ENCODE measurements around the gene NGEF. TPM values are rescaled to one million over a fixed set of nuclear protein-coding genes. Genes with fewer than 3 reads are reported as not detected.

The NGEF gene
- total and polyA plus RNA-seq, 7 donors = 0.28 to 13.9 (median 10.8) TPM; not detected in 2

DNA sequence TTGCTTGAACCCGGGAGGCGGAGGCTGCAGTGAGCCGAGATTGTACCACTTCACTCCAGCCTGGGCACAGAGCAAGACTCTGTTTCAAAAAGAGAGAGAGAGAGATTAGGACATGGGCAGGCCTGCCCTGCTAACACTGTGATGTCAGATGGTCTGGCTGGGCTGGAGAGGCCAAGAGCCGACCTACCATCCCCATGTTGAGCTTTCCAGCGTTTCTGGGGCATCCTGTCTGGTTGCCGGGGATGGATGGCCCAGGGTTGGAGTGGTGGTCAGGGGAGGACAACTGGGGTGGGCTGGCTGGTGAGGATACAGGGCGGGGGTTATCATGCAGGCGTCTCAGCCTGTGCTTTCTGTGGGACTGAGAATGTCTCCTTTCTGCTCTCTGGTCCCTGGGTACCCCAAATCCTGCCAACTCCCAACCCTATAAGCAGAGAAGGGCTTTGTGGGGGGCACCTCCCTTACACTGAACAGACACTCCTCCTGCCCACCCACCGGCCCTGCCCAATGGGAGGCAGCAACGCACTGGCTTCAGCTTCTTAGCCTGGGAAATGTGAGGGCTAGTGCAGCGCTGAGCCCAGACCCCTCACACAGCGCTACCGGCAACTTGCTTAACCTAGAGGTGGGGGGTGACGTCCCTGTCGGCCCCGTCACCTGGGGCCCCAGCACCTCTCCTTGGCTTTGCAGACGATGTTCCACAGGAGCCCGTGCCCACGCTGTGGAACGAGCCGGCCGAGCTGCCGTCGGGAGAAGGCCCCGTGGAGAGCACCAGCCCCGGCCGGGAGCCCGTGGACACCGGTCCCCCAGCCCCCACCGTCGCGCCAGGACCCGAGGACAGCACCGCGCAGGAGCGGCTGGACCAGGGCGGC lies 137.6 kb downstream of the NGEF start:
- intact Hi-C loops (cut with DNase I) = no loop called here
- Histone ChIP-seq H3K36me3 (no peaks in the 10 kb centered on the region), H3K4me1 (peaks cover 0 to 20% (median 16%) of the 10 kb centered on the region in 4 donors), H3K27me3 (peaks cover 17 to 28% (median 24%) of the 10 kb centered on the region in 3 donors), H3K4me3 (peak overlapping the region in 3 of 4 donors; percentile 36 to 49 (median 48)), H3K9me3 (no peaks in the 10 kb centered on the region), H3K27ac (peak overlapping the region in 1 of 4 donors; percentile 22)
- WGBS, 2 donors = 9 to 19% methylated on average over 37 of the region's 37 CpGs
- TF ChIP-seq POLR2AphosphoS5 (IDR thresholded peaks at IDR 0.05) (no peak), EP300 (IDR thresholded peaks at IDR 0.05) (no peak), POLR2A (IDR thresholded peaks at IDR 0.05) (no peak)
- TF ChIP-seq, protein P1, sequence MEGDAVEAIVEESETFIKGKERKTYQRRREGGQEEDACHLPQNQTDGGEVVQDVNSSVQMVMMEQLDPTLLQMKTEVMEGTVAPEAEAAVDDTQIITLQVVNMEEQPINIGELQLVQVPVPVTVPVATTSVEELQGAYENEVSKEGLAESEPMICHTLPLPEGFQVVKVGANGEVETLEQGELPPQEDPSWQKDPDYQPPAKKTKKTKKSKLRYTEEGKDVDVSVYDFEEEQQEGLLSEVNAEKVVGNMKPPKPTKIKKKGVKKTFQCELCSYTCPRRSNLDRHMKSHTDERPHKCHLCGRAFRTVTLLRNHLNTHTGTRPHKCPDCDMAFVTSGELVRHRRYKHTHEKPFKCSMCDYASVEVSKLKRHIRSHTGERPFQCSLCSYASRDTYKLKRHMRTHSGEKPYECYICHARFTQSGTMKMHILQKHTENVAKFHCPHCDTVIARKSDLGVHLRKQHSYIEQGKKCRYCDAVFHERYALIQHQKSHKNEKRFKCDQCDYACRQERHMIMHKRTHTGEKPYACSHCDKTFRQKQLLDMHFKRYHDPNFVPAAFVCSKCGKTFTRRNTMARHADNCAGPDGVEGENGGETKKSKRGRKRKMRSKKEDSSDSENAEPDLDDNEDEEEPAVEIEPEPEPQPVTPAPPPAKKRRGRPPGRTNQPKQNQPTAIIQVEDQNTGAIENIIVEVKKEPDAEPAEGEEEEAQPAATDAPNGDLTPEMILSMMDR (IDR thresholded peaks at IDR 0.05) = no peak
- peak; percentile 56 for DNase-seq

DNA sequence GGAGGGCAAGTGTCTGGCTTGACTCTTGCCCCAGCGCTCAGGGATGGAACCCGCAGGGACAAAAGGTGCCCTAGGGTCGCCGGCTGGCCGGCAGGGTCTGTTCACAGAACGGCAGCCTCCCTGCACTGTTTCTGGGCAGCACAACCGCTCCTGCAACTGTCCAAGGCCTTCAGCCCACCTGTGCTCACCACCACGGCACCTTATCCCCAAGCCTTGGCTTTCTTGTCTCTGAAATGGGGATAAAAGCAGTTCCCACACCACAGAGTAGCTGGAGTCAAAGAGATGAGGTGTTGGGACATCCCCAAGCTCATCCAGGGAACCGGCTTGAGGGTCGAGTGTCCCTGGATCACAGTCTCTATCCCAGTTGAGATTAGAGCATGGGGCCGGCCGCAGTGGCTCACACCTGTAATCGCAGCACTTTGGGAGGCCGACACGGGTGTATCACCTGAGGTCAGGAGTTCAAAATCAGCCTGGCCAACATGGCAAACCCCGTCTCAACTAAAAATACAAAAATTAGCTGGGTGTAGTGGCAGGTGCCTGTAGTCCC lies 138.3 kb downstream of the NGEF start:
- Histone ChIP-seq H3K36me3 (no peaks in the 10 kb centered on the region), H3K27me3 (peaks cover 17 to 28% (median 24%) of the 10 kb centered on the region in 3 donors), H3K9me3 (no peaks in the 10 kb centered on the region), H3K27ac (no peak overlapping the region), H3K4me1 (peaks cover 0 to 20% (median 16%) of the 10 kb centered on the region in 4 donors), H3K4me3 (no peak overlapping the region)
- intact Hi-C loops (cut with DNase I) = no loop called here
- TF ChIP-seq, protein P1 (IDR thresholded peaks at IDR 0.05) = no peak
- TF ChIP-seq POLR2AphosphoS5 (IDR thresholded peaks at IDR 0.05) (no peak), POLR2A (IDR thresholded peaks at IDR 0.05) (no peak), EP300 (IDR thresholded peaks at IDR 0.05) (no peak)
- DNase-seq = peak; percentile 49
- 67 to 92% methylated on average over 16 of the region's 16 CpGs for WGBS, 2 donors

DNA sequence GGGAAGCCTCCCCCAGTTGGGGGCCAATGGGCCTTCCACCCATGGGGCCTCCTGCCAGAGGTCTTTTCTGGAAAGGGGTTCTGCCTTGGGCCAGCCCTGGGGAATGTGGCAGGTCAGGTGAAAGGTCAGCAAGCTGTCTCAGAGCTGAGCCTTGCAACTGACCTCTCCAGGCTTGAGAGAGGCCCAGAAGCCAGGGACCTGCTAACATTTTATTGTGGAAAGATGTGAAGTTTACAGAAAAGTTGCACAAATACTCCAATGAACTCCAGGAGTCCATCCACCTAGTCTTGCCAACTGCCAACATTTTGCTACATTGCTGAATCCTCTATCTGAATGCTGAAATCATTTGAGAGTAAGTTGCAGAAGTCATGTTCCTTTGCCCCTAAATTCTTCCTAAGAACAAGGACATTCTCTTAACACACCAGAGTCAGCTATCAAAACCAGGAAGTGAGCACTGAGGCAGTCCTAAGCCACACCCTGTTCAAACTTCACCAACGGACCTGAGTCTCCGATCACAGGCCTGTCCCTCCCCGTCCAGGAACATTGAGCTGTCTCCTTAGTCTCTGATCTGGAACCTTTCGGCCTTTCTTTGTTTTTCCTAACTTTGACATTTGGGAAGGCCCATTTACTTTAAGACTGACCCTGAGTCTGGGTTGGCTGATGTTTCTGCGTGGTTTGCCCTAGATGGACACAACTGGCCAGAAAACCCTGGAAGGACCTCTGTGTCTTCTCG lies 139.0 kb downstream of the NGEF start:
- Histone ChIP-seq H3K27ac (no peak overlapping the region), H3K4me3 (no peak overlapping the region), H3K36me3 (no peaks in the 10 kb centered on the region), H3K4me1 (peaks cover 0 to 20% (median 16%) of the 10 kb centered on the region in 4 donors), H3K27me3 (peaks cover 17 to 28% (median 24%) of the 10 kb centered on the region in 3 donors), H3K9me3 (no peaks in the 10 kb centered on the region)
- WGBS, 2 donors = 25 to 65% methylated on average over 6 of the region's 6 CpGs
- peak; percentile 25 for DNase-seq
- TF ChIP-seq EP300 (IDR thresholded peaks at IDR 0.05) = no peak
- TF ChIP-seq, protein P1 (IDR thresholded peaks at IDR 0.05) = no peak
- TF ChIP-seq POLR2A (IDR thresholded peaks at IDR 0.05) = no peak
- TF ChIP-seq POLR2AphosphoS5 (IDR thresholded peaks at IDR 0.05) = no peak
- intact Hi-C loops (cut with DNase I) = no loop called here

DNA sequence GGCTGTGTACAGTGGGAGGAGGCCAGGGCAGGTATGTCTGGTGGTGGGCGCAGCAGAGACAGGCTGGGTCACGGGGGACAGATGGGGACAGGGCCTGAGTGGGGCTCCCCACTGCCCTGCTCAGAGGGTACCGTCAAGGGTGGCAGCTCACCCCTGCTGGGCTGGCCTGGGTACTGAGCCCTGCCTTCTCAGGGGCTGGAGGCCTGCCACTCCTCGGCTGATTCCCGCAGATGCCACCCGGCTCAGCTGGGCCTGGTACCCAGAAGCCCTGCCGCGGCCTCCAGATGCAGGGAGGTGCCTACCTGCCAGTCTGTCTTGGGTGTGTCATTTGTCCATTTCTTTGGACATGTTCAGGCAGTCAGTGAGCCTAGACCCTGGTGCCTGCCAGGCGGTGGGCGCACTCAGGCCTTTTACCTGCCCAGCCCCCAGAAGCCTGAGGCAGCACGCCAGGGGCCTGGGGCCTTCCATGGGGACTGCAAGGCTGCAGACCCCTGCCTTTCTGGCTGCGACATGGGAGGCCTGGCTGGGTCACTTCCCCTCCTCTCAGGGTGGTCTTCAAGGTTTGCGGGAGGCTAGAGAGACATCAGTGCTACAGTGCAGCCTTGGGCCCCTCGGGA lies 139.7 kb downstream of the NGEF start:
- H3K4me3 ChIP-seq = no peak overlapping the region
- H3K4me1 ChIP-seq = peaks cover 0 to 20% (median 16%) of the 10 kb centered on the region in 4 donors
- no peak for TF ChIP-seq POLR2A (IDR thresholded peaks at IDR 0.05)
- TF ChIP-seq POLR2AphosphoS5 (IDR thresholded peaks at IDR 0.05) = no peak
- no peak for TF ChIP-seq EP300 (IDR thresholded peaks at IDR 0.05)
- TF ChIP-seq, protein P1 (IDR thresholded peaks at IDR 0.05) = no peak
- H3K9me3 ChIP-seq = no peaks in the 10 kb centered on the region
- peaks cover 17 to 28% (median 24%) of the 10 kb centered on the region in 3 donors for H3K27me3 ChIP-seq
- WGBS, 2 donors = 70 to 86% methylated on average over 14 of the region's 14 CpGs
- DNase-seq = peak; percentile 62
- intact Hi-C loops (cut with DNase I) = no loop called here
- no peaks in the 10 kb centered on the region for H3K36me3 ChIP-seq
- H3K27ac ChIP-seq = no peak overlapping the region
